Left hindlimb (tissue), 1 donor: ENCODE measurements around the gene MED26.

Experiments used
- DNase-seq: peaks from one replicate; pipeline ENCODE4 v3.0.0-alpha.2; 2018

The MED26 gene

GRCh38 chr19:16532440-16533234 lies 95.4 kb downstream of the MED26 start:
- no peak for DNase-seq

GRCh38 chr19:16531380-16531669 lies 96.7 kb downstream of the MED26 start:
- no peak for DNase-seq

GRCh38 chr19:16530540-16531379 lies 97.2 kb downstream of the MED26 start:
- no peak for DNase-seq

- DNase-seq: no peak
Observed at GRCh38 chr19:16529466-16530144, 98.4 kb downstream of the MED26 start.

- DNase-seq: no peak
Observed at GRCh38 chr19:16527971-16528521, 100.0 kb downstream of the MED26 start.

GRCh38 chr19:16527334-16527935 lies 100.6 kb downstream of the MED26 start:
- DNase-seq: no peak

- DNase-seq: no peak
Observed at GRCh38 chr19:16525751-16526481, 102.1 kb downstream of the MED26 start.

GRCh38 chr19:16524991-16525734 lies 102.8 kb downstream of the MED26 start:
- DNase-seq: no peak
